ENCODE data around the gene STK32B.

STK32B gene

GRCh38 chr4:5403746-5404497 lies 352.6 kb downstream of the STK32B start:
- no CpG with 5 or more reads among the region's 7 CpGs for WGBS (ENCODE audit: extremely low coverage, insufficient coverage, insufficient read length)

GRCh38 chr4:5409237-5409636 lies 358.0 kb downstream of the STK32B start:
- Histone ChIP-seq H4K91ac (ENCODE audit: low read depth, low read length) (no peak overlapping the region), H3K27me3 (ENCODE audit: insufficient read depth, low read length) (no peaks in the 10 kb centered on the region), H2AK5ac (ENCODE audit: low read length) (no peak overlapping the region), H2BK5ac (ENCODE audit: low read depth, low read length, poor library complexity) (no peak overlapping the region), H3K79me2 (ENCODE audit: control insufficient read depth, insufficient read depth, low read length, poor library complexity) (no peaks in the 10 kb centered on the region), H3K27ac (ENCODE audit: low read depth, low read length) (no peak overlapping the region), H3K9me3 (ENCODE audit: insufficient read depth, low read depth, low read length) (peaks cover 11% of the 10 kb centered on the region), H4K12ac (ENCODE audit: low read depth, low read length) (no peak overlapping the region), H3K14ac (ENCODE audit: low read length) (no peak overlapping the region), H3K36me3 (ENCODE audit: control insufficient read depth in 1 of 2, insufficient read depth in 2 of 2, low read length in 2 of 2) (no peaks in the 10 kb centered on the region), H3K79me1 (ENCODE audit: low read length) (no peaks in the 10 kb centered on the region), H2BK120ac (ENCODE audit: insufficient read depth, low read length, poor library complexity) (no peak overlapping the region), H2AFZ (ENCODE audit: insufficient read depth, low read length, poor library complexity) (no peak overlapping the region), H3K9ac (ENCODE audit: low read length) (no peak overlapping the region), H3K4ac (ENCODE audit: low read depth, low read length) (no peak overlapping the region), H3K23ac (ENCODE audit: low read length) (no peak overlapping the region), H2BK12ac (ENCODE audit: low read length) (no peak overlapping the region), H4K8ac (ENCODE audit: low read depth, low read length) (no peak overlapping the region), H3K4me1 (ENCODE audit: control insufficient read depth in 1 of 2, insufficient read depth in 2 of 2, low read length in 2 of 2) (no peaks in the 10 kb centered on the region), H3K18ac (ENCODE audit: low read length) (no peak overlapping the region), H3K4me2 (ENCODE audit: low read length) (no peak overlapping the region), H3K4me3 (ENCODE audit: low read depth, low read length) (no peak overlapping the region)
- WGBS (ENCODE audit: extremely low coverage, insufficient coverage, insufficient read length): no CpG with 5 or more reads among the region's 2 CpGs
- DNase-seq: no peak

More at GRCh38 chr4:5403746-5404497, 352.6 kb downstream of the STK32B start:
- Histone ChIP-seq H2BK5ac (ENCODE audit: low read depth, low read length, poor library complexity) (no peak overlapping the region), H3K23ac (ENCODE audit: low read length) (no peak overlapping the region), H3K79me1 (ENCODE audit: low read length) (no peaks in the 10 kb centered on the region), H4K91ac (ENCODE audit: low read depth, low read length) (no peak overlapping the region), H2BK12ac (ENCODE audit: low read length) (no peak overlapping the region), H2BK120ac (ENCODE audit: insufficient read depth, low read length, poor library complexity) (no peak overlapping the region), H3K27ac (ENCODE audit: low read depth, low read length) (no peak overlapping the region), H3K4me1 (ENCODE audit: control insufficient read depth in 1 of 2, insufficient read depth in 2 of 2, low read length in 2 of 2) (no peaks in the 10 kb centered on the region), H3K4ac (ENCODE audit: low read depth, low read length) (no peak overlapping the region), H2AK5ac (ENCODE audit: low read length) (no peak overlapping the region), H3K14ac (ENCODE audit: low read length) (no peak overlapping the region), H4K12ac (ENCODE audit: low read depth, low read length) (no peak overlapping the region), H3K79me2 (ENCODE audit: control insufficient read depth, insufficient read depth, low read length, poor library complexity) (no peaks in the 10 kb centered on the region), H3K9ac (ENCODE audit: low read length) (no peak overlapping the region), H2AFZ (ENCODE audit: insufficient read depth, low read length, poor library complexity) (no peak overlapping the region), H3K4me2 (ENCODE audit: low read length) (no peak overlapping the region), H3K27me3 (ENCODE audit: insufficient read depth, low read length) (no peaks in the 10 kb centered on the region), H3K4me3 (ENCODE audit: low read depth, low read length) (no peak overlapping the region), H3K36me3 (ENCODE audit: control insufficient read depth in 1 of 2, insufficient read depth in 2 of 2, low read length in 2 of 2) (no peaks in the 10 kb centered on the region), H3K18ac (ENCODE audit: low read length) (no peak overlapping the region), H3K9me3 (ENCODE audit: insufficient read depth, low read depth, low read length) (peaks cover 18% of the 10 kb centered on the region), H4K8ac (ENCODE audit: low read depth, low read length) (no peak overlapping the region)
- no peak for DNase-seq

GRCh38 chr4:5409972-5410618 lies 358.8 kb downstream of the STK32B start:
- H3K79me2 ChIP-seq (ENCODE audit: control insufficient read depth, insufficient read depth, low read length, poor library complexity): no peaks in the 10 kb centered on the region
- no peak overlapping the region for H3K4me2 ChIP-seq (ENCODE audit: low read length)
- H3K27ac ChIP-seq (ENCODE audit: low read depth, low read length): no peak overlapping the region
- H2BK5ac ChIP-seq (ENCODE audit: low read depth, low read length, poor library complexity): no peak overlapping the region
- H3K4ac ChIP-seq (ENCODE audit: low read depth, low read length): no peak overlapping the region
- WGBS (ENCODE audit: extremely low coverage, insufficient coverage, insufficient read length): no CpG with 5 or more reads among the region's 6 CpGs
- H2AFZ ChIP-seq (ENCODE audit: insufficient read depth, low read length, poor library complexity): no peak overlapping the region
- no peak overlapping the region for H4K91ac ChIP-seq (ENCODE audit: low read depth, low read length)
- H2BK120ac ChIP-seq (ENCODE audit: insufficient read depth, low read length, poor library complexity): no peak overlapping the region
- H2BK12ac ChIP-seq (ENCODE audit: low read length): no peak overlapping the region
- H2AK5ac ChIP-seq (ENCODE audit: low read length): no peak overlapping the region
- peaks cover 10% of the 10 kb centered on the region for H3K9me3 ChIP-seq (ENCODE audit: insufficient read depth, low read depth, low read length)
- H4K12ac ChIP-seq (ENCODE audit: low read depth, low read length): no peak overlapping the region
- H3K36me3 ChIP-seq (ENCODE audit: control insufficient read depth in 1 of 2, insufficient read depth in 2 of 2, low read length in 2 of 2): no peaks in the 10 kb centered on the region
- H3K9ac ChIP-seq (ENCODE audit: low read length): no peak overlapping the region
- no peaks in the 10 kb centered on the region for H3K4me1 ChIP-seq (ENCODE audit: control insufficient read depth in 1 of 2, insufficient read depth in 2 of 2, low read length in 2 of 2)
- no peak overlapping the region for H3K4me3 ChIP-seq (ENCODE audit: low read depth, low read length)
- no peak overlapping the region for H3K18ac ChIP-seq (ENCODE audit: low read length)
- no peak overlapping the region for H3K14ac ChIP-seq (ENCODE audit: low read length)
- H3K23ac ChIP-seq (ENCODE audit: low read length): no peak overlapping the region
- no peaks in the 10 kb centered on the region for H3K79me1 ChIP-seq (ENCODE audit: low read length)
- no peak for DNase-seq
- no peak overlapping the region for H4K8ac ChIP-seq (ENCODE audit: low read depth, low read length)
- no peaks in the 10 kb centered on the region for H3K27me3 ChIP-seq (ENCODE audit: insufficient read depth, low read length)

GRCh38 chr4:5412296-5412695 lies 361.0 kb downstream of the STK32B start:
- no peak overlapping the region for H2AK5ac ChIP-seq (ENCODE audit: low read length)
- WGBS (ENCODE audit: extremely low coverage, insufficient coverage, insufficient read length): no CpG with 5 or more reads among the region's 4 CpGs

More at GRCh38 chr4:5412296-5412695, 361.0 kb downstream of the STK32B start:
- no peaks in the 10 kb centered on the region for H3K79me1 ChIP-seq (ENCODE audit: low read length)
- no peak overlapping the region for H2BK12ac ChIP-seq (ENCODE audit: low read length)
- H2BK5ac ChIP-seq (ENCODE audit: low read depth, low read length, poor library complexity): no peak overlapping the region
- H4K12ac ChIP-seq (ENCODE audit: low read depth, low read length): no peak overlapping the region
- no peak overlapping the region for H3K4me3 ChIP-seq (ENCODE audit: low read depth, low read length)
- H3K27ac ChIP-seq (ENCODE audit: low read depth, low read length): no peak overlapping the region
- no peaks in the 10 kb centered on the region for H3K79me2 ChIP-seq (ENCODE audit: control insufficient read depth, insufficient read depth, low read length, poor library complexity)
- no peaks in the 10 kb centered on the region for H3K27me3 ChIP-seq (ENCODE audit: insufficient read depth, low read length)
- H3K14ac ChIP-seq (ENCODE audit: low read length): no peak overlapping the region
- H3K9ac ChIP-seq (ENCODE audit: low read length): no peak overlapping the region
- H3K4me2 ChIP-seq (ENCODE audit: low read length): no peak overlapping the region
- no peak overlapping the region for H3K23ac ChIP-seq (ENCODE audit: low read length)
- DNase-seq: no peak
- no peak overlapping the region for H4K91ac ChIP-seq (ENCODE audit: low read depth, low read length)
- no peaks in the 10 kb centered on the region for H3K36me3 ChIP-seq (ENCODE audit: control insufficient read depth in 1 of 2, insufficient read depth in 2 of 2, low read length in 2 of 2)
- peaks cover 6% of the 10 kb centered on the region for H3K9me3 ChIP-seq (ENCODE audit: insufficient read depth, low read depth, low read length)
- H3K4ac ChIP-seq (ENCODE audit: low read depth, low read length): no peak overlapping the region
- no peak overlapping the region for H4K8ac ChIP-seq (ENCODE audit: low read depth, low read length)
- no peak overlapping the region for H3K18ac ChIP-seq (ENCODE audit: low read length)
- no peak overlapping the region for H2AFZ ChIP-seq (ENCODE audit: insufficient read depth, low read length, poor library complexity)
- no peaks in the 10 kb centered on the region for H3K4me1 ChIP-seq (ENCODE audit: control insufficient read depth in 1 of 2, insufficient read depth in 2 of 2, low read length in 2 of 2)
- no peak overlapping the region for H2BK120ac ChIP-seq (ENCODE audit: insufficient read depth, low read length, poor library complexity)
